GM23338 (cell line): ENCODE measurements around the gene CCDC120.

Source experiments
- CREB1 ChIP-seq: fragments of 250-450 bp; sonication (Bioruptor Pico); IDR thresholded peaks from 2 replicates; pipeline ENCODE4 v1.5.0; 2020; ENCODE audit warnings: low read depth, mild to moderate bottlenecking, moderate library complexity
- EZH2 ChIP-seq: fragments of 200-600 bp; sonication (generic); IDR thresholded peaks from one replicate; pipeline ENCODE4 v1.8.0; 2017; ENCODE audit warnings: antibody characterized with exemption, mild to moderate bottlenecking, low read depth; ENCODE audit not compliant: unreplicated experiment
- EZH2phosphoT487 ChIP-seq: fragments of 200-600 bp; sonication (generic); IDR thresholded peaks from one replicate; pipeline ENCODE4 v1.8.1; 2018; ENCODE audit warnings: antibody characterized with exemption; ENCODE audit not compliant: unreplicated experiment
- JUNB ChIP-seq: IDR thresholded peaks from one replicate; pipeline ENCODE4 v1.6.1; 2016; ENCODE audit warnings: antibody characterized with exemption; ENCODE audit not compliant: unreplicated experiment
- NANOG ChIP-seq: IDR thresholded peaks from 2 replicates; pipeline ENCODE4 v1.6.1; 2016; ENCODE audit warnings: antibody characterized with exemption, borderline replicate concordance
- POLR2AphosphoS5 ChIP-seq: IDR thresholded peaks from 2 replicates; pipeline ENCODE4 v1.6.1; 2016; ENCODE audit warnings: antibody characterized with exemption, low read depth
- STAT1 ChIP-seq: IDR thresholded peaks from one replicate; pipeline ENCODE4 v1.6.1; 2016; ENCODE audit warnings: antibody characterized with exemption; ENCODE audit not compliant: unreplicated experiment
- ZNF114 ChIP-seq: fragments of 250-450 bp; sonication (Bioruptor Pico); IDR thresholded peaks from 2 replicates; pipeline ENCODE4 v1.5.0; 2020; ENCODE audit warnings: mild to moderate bottlenecking, moderate library complexity
- ZNF331 ChIP-seq: fragments of 250-450 bp; sonication (Bioruptor Pico); IDR thresholded peaks from 2 replicates; pipeline ENCODE4 v1.5.0; 2020; ENCODE audit warnings: low read depth, mild to moderate bottlenecking, moderate library complexity
- TF ChIP-seq, protein P1 (sequence below), 2 experiments: fragments of 200-600 bp in 1 of 2; sonication (generic) in 1 of 2; conservative IDR thresholded peaks; 2 replicates each; pipeline versions ENCODE4 v1.5.1 to v1.6.1; 2016 to 2017; ENCODE audit warnings: antibody characterized with exemption in 2 of 2, low read depth in 2 of 2, mild to moderate bottlenecking in 2 of 2, moderate library complexity in 1 of 2
- TF ChIP-seq, protein P2 (sequence below): IDR thresholded peaks from 2 replicates; pipeline ENCODE4 v1.6.1; 2016; ENCODE audit warnings: antibody characterized with exemption
- TF ChIP-seq, protein P3 (sequence below): IDR thresholded peaks from one replicate; pipeline ENCODE4 v1.6.1; 2018; ENCODE audit warnings: antibody characterized with exemption; ENCODE audit not compliant: unreplicated experiment
- TF ChIP-seq, protein P4 (sequence below): fragments of 250-450 bp; sonication (Bioruptor Pico); IDR thresholded peaks from 2 replicates; pipeline ENCODE4 v1.5.0; 2020; ENCODE audit warnings: mild to moderate bottlenecking, moderate library complexity

DNA sequence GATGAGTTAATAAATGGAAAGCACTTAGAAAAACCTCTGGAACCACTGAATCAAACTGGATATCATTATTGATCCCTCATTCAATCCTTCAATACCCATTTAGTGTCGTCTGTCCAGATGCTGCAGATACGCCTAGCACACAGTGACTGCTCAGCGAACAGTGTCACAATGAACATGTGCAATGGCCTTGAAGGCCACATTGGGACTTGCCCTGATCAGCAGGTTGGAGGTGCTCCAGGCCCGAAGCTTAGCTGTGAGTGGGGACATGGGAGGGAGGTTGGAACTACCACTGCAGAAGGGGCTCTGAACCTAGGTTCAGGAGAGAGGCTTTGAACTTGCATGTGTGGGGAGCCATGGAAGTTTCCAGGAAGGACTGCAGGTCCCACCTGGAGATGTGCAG lies 47.5 kb downstream of the CCDC120 start:
- TF ChIP-seq, protein P1, sequence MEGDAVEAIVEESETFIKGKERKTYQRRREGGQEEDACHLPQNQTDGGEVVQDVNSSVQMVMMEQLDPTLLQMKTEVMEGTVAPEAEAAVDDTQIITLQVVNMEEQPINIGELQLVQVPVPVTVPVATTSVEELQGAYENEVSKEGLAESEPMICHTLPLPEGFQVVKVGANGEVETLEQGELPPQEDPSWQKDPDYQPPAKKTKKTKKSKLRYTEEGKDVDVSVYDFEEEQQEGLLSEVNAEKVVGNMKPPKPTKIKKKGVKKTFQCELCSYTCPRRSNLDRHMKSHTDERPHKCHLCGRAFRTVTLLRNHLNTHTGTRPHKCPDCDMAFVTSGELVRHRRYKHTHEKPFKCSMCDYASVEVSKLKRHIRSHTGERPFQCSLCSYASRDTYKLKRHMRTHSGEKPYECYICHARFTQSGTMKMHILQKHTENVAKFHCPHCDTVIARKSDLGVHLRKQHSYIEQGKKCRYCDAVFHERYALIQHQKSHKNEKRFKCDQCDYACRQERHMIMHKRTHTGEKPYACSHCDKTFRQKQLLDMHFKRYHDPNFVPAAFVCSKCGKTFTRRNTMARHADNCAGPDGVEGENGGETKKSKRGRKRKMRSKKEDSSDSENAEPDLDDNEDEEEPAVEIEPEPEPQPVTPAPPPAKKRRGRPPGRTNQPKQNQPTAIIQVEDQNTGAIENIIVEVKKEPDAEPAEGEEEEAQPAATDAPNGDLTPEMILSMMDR (conservative IDR thresholded peaks at IDR 0.05; ENCODE audit: low read depth in 2 of 2) = no peak
- no peak for TF ChIP-seq EZH2
- TF ChIP-seq CREB1 (CRISPR knock-in tag) = no peak
- no peak for TF ChIP-seq POLR2AphosphoS5
- TF ChIP-seq EZH2phosphoT487 = no peak
- TF ChIP-seq, protein P2, sequence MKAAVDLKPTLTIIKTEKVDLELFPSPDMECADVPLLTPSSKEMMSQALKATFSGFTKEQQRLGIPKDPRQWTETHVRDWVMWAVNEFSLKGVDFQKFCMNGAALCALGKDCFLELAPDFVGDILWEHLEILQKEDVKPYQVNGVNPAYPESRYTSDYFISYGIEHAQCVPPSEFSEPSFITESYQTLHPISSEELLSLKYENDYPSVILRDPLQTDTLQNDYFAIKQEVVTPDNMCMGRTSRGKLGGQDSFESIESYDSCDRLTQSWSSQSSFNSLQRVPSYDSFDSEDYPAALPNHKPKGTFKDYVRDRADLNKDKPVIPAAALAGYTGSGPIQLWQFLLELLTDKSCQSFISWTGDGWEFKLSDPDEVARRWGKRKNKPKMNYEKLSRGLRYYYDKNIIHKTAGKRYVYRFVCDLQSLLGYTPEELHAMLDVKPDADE = no peak
- TF ChIP-seq, protein P3, sequence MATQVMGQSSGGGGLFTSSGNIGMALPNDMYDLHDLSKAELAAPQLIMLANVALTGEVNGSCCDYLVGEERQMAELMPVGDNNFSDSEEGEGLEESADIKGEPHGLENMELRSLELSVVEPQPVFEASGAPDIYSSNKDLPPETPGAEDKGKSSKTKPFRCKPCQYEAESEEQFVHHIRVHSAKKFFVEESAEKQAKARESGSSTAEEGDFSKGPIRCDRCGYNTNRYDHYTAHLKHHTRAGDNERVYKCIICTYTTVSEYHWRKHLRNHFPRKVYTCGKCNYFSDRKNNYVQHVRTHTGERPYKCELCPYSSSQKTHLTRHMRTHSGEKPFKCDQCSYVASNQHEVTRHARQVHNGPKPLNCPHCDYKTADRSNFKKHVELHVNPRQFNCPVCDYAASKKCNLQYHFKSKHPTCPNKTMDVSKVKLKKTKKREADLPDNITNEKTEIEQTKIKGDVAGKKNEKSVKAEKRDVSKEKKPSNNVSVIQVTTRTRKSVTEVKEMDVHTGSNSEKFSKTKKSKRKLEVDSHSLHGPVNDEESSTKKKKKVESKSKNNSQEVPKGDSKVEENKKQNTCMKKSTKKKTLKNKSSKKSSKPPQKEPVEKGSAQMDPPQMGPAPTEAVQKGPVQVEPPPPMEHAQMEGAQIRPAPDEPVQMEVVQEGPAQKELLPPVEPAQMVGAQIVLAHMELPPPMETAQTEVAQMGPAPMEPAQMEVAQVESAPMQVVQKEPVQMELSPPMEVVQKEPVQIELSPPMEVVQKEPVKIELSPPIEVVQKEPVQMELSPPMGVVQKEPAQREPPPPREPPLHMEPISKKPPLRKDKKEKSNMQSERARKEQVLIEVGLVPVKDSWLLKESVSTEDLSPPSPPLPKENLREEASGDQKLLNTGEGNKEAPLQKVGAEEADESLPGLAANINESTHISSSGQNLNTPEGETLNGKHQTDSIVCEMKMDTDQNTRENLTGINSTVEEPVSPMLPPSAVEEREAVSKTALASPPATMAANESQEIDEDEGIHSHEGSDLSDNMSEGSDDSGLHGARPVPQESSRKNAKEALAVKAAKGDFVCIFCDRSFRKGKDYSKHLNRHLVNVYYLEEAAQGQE = no peak
- no peak for TF ChIP-seq NANOG
- no peak for TF ChIP-seq ZNF331 (CRISPR knock-in tag)
- TF ChIP-seq JUNB = no peak
- no peak for TF ChIP-seq STAT1
- no peak for TF ChIP-seq ZNF114 (CRISPR knock-in tag)
- TF ChIP-seq, protein P4, sequence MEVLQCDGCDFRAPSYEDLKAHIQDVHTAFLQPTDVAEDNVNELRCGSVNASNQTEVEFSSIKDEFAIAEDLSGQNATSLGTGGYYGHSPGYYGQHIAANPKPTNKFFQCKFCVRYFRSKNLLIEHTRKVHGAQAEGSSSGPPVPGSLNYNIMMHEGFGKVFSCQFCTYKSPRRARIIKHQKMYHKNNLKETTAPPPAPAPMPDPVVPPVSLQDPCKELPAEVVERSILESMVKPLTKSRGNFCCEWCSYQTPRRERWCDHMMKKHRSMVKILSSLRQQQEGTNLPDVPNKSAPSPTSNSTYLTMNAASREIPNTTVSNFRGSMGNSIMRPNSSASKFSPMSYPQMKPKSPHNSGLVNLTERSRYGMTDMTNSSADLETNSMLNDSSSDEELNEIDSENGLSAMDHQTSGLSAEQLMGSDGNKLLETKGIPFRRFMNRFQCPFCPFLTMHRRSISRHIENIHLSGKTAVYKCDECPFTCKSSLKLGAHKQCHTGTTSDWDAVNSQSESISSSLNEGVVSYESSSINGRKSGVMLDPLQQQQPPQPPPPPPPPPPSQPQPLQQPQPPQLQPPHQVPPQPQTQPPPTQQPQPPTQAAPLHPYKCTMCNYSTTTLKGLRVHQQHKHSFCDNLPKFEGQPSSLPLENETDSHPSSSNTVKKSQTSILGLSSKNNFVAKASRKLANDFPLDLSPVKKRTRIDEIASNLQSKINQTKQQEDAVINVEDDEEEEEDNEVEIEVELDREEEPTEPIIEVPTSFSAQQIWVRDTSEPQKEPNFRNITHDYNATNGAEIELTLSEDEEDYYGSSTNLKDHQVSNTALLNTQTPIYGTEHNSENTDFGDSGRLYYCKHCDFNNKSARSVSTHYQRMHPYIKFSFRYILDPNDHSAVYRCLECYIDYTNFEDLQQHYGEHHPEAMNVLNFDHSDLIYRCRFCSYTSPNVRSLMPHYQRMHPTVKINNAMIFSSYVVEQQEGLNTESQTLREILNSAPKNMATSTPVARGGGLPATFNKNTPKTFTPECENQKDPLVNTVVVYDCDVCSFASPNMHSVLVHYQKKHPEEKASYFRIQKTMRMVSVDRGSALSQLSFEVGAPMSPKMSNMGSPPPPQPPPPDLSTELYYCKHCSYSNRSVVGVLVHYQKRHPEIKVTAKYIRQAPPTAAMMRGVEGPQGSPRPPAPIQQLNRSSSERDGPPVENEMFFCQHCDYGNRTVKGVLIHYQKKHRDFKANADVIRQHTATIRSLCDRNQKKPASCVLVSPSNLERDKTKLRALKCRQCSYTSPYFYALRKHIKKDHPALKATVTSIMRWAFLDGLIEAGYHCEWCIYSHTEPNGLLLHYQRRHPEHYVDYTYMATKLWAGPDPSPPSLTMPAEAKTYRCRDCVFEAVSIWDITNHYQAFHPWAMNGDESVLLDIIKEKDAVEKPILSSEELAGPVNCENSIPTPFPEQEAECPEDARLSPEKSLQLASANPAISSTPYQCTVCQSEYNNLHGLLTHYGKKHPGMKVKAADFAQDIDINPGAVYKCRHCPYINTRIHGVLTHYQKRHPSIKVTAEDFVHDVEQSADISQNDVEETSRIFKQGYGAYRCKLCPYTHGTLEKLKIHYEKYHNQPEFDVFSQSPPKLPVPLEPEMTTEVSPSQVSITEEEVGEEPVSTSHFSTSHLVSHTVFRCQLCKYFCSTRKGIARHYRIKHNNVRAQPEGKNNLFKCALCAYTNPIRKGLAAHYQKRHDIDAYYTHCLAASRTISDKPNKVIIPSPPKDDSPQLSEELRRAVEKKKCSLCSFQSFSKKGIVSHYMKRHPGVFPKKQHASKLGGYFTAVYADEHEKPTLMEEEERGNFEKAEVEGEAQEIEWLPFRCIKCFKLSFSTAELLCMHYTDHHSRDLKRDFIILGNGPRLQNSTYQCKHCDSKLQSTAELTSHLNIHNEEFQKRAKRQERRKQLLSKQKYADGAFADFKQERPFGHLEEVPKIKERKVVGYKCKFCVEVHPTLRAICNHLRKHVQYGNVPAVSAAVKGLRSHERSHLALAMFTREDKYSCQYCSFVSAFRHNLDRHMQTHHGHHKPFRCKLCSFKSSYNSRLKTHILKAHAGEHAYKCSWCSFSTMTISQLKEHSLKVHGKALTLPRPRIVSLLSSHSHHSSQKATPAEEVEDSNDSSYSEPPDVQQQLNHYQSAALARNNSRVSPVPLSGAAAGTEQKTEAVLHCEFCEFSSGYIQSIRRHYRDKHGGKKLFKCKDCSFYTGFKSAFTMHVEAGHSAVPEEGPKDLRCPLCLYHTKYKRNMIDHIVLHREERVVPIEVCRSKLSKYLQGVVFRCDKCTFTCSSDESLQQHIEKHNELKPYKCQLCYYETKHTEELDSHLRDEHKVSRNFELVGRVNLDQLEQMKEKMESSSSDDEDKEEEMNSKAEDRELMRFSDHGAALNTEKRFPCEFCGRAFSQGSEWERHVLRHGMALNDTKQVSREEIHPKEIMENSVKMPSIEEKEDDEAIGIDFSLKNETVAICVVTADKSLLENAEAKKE (CRISPR knock-in tag) = no peak
